ENCODE results near the gene RPH3AL.

DNA sequence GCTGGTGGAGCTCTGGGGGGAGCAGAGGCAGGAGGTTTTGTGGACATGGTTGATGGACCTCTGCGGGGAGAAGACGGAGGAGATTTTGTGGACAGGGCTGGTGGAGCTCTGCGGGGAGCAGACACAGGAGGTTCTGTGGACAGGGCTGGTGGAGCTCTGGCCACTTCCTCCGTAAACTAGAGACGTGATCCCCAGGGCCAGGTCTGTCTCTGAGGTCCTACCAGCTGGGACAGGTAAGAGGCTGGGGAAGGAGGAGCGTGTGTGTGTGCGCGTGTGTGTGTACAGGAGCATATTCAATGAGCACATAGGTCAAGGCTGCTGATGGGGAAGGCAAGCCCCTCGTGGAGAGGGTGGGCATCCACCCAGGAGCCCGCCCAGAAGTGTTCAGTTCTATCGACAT lies 20.6 kb downstream of the RPH3AL start:
- TF ChIP-seq ZNF202 (tag by site-specific recombination; IDR thresholded peaks at IDR 0.05; ENCODE audit: borderline replicate concordance) (no peak), MZF1 (tag by site-specific recombination; IDR thresholded peaks at IDR 0.05; ENCODE audit: borderline replicate concordance) (no peak), ZNF701 (tag by site-specific recombination; IDR thresholded peaks at IDR 0.05) (no peak), ZNF10 (tag by site-specific recombination; IDR thresholded peaks at IDR 0.05) (no peak), ZNF23 (tag by site-specific recombination; IDR thresholded peaks at IDR 0.05; ENCODE audit: borderline replicate concordance) (no peak), MYNN (tag by site-specific recombination; IDR thresholded peaks at IDR 0.05; ENCODE audit: borderline replicate concordance) (no peak)
- TF ChIP-seq, protein P1, sequence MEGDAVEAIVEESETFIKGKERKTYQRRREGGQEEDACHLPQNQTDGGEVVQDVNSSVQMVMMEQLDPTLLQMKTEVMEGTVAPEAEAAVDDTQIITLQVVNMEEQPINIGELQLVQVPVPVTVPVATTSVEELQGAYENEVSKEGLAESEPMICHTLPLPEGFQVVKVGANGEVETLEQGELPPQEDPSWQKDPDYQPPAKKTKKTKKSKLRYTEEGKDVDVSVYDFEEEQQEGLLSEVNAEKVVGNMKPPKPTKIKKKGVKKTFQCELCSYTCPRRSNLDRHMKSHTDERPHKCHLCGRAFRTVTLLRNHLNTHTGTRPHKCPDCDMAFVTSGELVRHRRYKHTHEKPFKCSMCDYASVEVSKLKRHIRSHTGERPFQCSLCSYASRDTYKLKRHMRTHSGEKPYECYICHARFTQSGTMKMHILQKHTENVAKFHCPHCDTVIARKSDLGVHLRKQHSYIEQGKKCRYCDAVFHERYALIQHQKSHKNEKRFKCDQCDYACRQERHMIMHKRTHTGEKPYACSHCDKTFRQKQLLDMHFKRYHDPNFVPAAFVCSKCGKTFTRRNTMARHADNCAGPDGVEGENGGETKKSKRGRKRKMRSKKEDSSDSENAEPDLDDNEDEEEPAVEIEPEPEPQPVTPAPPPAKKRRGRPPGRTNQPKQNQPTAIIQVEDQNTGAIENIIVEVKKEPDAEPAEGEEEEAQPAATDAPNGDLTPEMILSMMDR (tag by site-specific recombination; IDR thresholded peaks at IDR 0.05), result no peak
- TF ChIP-seq, protein P2, sequence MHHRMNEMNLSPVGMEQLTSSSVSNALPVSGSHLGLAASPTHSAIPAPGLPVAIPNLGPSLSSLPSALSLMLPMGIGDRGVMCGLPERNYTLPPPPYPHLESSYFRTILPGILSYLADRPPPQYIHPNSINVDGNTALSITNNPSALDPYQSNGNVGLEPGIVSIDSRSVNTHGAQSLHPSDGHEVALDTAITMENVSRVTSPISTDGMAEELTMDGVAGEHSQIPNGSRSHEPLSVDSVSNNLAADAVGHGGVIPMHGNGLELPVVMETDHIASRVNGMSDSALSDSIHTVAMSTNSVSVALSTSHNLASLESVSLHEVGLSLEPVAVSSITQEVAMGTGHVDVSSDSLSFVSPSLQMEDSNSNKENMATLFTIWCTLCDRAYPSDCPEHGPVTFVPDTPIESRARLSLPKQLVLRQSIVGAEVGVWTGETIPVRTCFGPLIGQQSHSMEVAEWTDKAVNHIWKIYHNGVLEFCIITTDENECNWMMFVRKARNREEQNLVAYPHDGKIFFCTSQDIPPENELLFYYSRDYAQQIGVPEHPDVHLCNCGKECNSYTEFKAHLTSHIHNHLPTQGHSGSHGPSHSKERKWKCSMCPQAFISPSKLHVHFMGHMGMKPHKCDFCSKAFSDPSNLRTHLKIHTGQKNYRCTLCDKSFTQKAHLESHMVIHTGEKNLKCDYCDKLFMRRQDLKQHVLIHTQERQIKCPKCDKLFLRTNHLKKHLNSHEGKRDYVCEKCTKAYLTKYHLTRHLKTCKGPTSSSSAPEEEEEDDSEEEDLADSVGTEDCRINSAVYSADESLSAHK (tag by site-specific recombination; IDR thresholded peaks at IDR 0.05), result no peak
- TF ChIP-seq, protein P3, sequence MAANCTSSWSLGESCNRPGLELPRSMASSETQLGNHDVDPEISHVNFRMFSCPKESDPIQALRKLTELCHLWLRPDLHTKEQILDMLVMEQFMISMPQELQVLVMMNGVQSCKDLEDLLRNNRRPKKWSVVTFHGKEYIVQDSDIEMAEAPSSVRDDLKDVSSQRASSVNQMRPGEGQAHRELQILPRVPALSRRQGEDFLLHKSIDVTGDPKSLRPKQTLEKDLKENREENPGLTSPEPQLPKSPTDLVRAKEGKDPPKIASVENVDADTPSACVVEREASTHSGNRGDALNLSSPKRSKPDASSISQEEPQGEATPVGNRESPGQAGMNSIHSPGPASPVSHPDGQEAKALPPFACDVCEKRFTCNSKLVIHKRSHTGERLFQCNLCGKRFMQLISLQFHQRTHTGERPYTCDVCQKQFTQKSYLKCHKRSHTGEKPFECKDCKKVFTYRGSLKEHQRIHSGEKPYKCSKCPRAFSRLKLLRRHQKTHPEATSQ (tag by site-specific recombination; IDR thresholded peaks at IDR 0.05), result no peak
